NT2/D1 (cell line): Measurements from ENCODE around the gene MCHR1.

Source experiments
- YY1 ChIP-seq: IDR thresholded peaks from 2 replicates; pipeline ENCODE4 v1.6.1; 2011; ENCODE audit not compliant: insufficient read length, insufficient read depth
- ZNF274 ChIP-seq: IDR thresholded peaks from 2 replicates; pipeline ENCODE4 v1.6.1; 2011; ENCODE audit warnings: mild to moderate bottlenecking, low read depth, low read length

- TF ChIP-seq YY1: no peak
- no peak for TF ChIP-seq ZNF274
Observed at GRCh38 chr22:40637183-40638150, 41.8 kb upstream of the MCHR1 start.
